Endothelial cell of umbilical vein (primary cell): Measurements from ENCODE around the gene NPB. TPM values are rescaled to one million over a fixed set of nuclear protein-coding genes. Genes with fewer than 3 reads are reported as not detected.

ENCODE experiments used
- BruUV-seq: library from RNA; stranded (reverse); fragments of 400-500 nt; replicated peaks from 2 replicates; lab custom pipeline; 2021; lab: Mats Ljungman, UMichigan
- CTCF ChIA-PET: fragments of 300-600, 350-600 bp; sonication (Branson Sonifier 250); formaldehyde crosslinking; loops from one replicate; lab custom pipeline; 2021; ENCODE audit warnings: antibody characterized with exemption, inconsistent platforms; lab: Charles Lee
- POLR2A ChIA-PET: fragments of 300-600, 350-600 bp; sonication (Branson Sonifier 250); formaldehyde crosslinking; loops from one replicate; lab custom pipeline; 2021; ENCODE audit warnings: antibody characterized with exemption, inconsistent platforms; lab: Charles Lee
- DNase-seq: peaks from one replicate; pipeline ENCODE4 v3.0.0-alpha.2; 2011; ENCODE audit warnings: low read depth, low spot score
- FAIRE-seq: peaks from 2 replicates; lab custom pipeline; 2011; peaks lifted over from hg19 to GRCh38; lab: Jason Lieb, UNC
- H2AFZ ChIP-seq: 2 replicates; pipeline ENCODE4 v1.6.0; 2012; ENCODE audit warnings: low read depth, low read length, control low read depth, inconsistent platforms
- H3K27ac ChIP-seq: 2 replicates; pipeline ENCODE4 v1.5.1; 2011; ENCODE audit warnings: low read depth, mild to moderate bottlenecking, control low read depth, low read length, moderate library complexity; ENCODE audit not compliant: insufficient read depth
- H3K27me3 ChIP-seq, 2 experiments: 2 replicates each; pipeline versions ENCODE4 v1.6.0 to v1.6.1; 2011; ENCODE audit warnings: low read length in 2 of 2, mixed read lengths in 1 of 2; ENCODE audit not compliant: control insufficient read depth in 2 of 2, insufficient read depth in 2 of 2
- H3K36me3 ChIP-seq, 2 experiments: 2 replicates in 1 of 2; 3 replicates in 1 of 2; pipeline ENCODE4 v1.5.1; 2011; ENCODE audit warnings: low read length in 2 of 2, mild to moderate bottlenecking in 1 of 2, moderate library complexity in 1 of 2; ENCODE audit not compliant: control insufficient read depth in 2 of 2, insufficient read depth in 2 of 2; ENCODE audit errors: extremely low read depth in 1 of 2
- H3K4me1 ChIP-seq: 3 replicates; pipeline ENCODE4 v1.5.1; 2011; ENCODE audit warnings: mild to moderate bottlenecking, low read length; ENCODE audit not compliant: control insufficient read depth, insufficient read depth; ENCODE audit errors: extremely low read depth
- H3K4me2 ChIP-seq: 2 replicates; pipeline ENCODE4 v1.6.1; 2011; ENCODE audit warnings: low read length, control low read depth, mixed read lengths; ENCODE audit not compliant: insufficient read depth
- H3K4me3 ChIP-seq, 3 experiments: fragments of 200-600 bp in 1 of 3; sonication (generic), shearing (Covaris generic) in 1 of 3; replicated peaks in 1 of 3; 2 replicates each; pipeline ENCODE4 v1.5.1; 2011 to 2016; ENCODE audit warnings: control low read depth in 3 of 3, low read length in 3 of 3, mild to moderate bottlenecking in 2 of 3, inconsistent platforms in 1 of 3, low read depth in 1 of 3, moderate library complexity in 1 of 3; ENCODE audit not compliant: insufficient read depth in 1 of 3
- H3K79me2 ChIP-seq: 2 replicates; pipeline ENCODE4 v1.6.0; 2012; ENCODE audit warnings: low read length, inconsistent platforms; ENCODE audit not compliant: control insufficient read depth, insufficient read depth
- H3K9ac ChIP-seq: replicated peaks from 2 replicates; pipeline ENCODE3; 2011; ENCODE audit warnings: low read length, control low read depth; ENCODE audit not compliant: insufficient read depth; ENCODE audit errors: extremely low read depth
- H3K9me1 ChIP-seq: replicated peaks from 3 replicates; pipeline ENCODE4 v1.6.0; 2011; ENCODE audit warnings: mild to moderate bottlenecking, low read length; ENCODE audit not compliant: control insufficient read depth, insufficient read depth; ENCODE audit errors: extremely low read depth
- H3K9me3 ChIP-seq: replicated peaks from 2 replicates; pipeline ENCODE4 v1.5.1; 2012; ENCODE audit warnings: low read length, inconsistent platforms; ENCODE audit not compliant: control insufficient read depth, insufficient read depth
- H4K20me1 ChIP-seq: replicated peaks from 2 replicates; pipeline ENCODE3; 2011; ENCODE audit warnings: mild to moderate bottlenecking, low read length; ENCODE audit not compliant: control insufficient read depth, insufficient read depth; ENCODE audit errors: extremely low read depth
- POLR2A ChIP-seq: IDR thresholded peaks from 2 replicates; pipeline ENCODE4 v1.6.1; 2012; ENCODE audit warnings: low read depth, mild to moderate bottlenecking, control low read depth, low read length
- dilution Hi-C: fragments of 300-500 bp; cut with MboI; formaldehyde crosslinking; loops from one replicate; pipeline ENCODE4 v1.15.0; 2019; ENCODE audit warnings: low sequenced_read_pairs; ENCODE audit not compliant: extremely low pct_ligation_motif_present
- intact Hi-C: fragments of 100-400 bp; cut with micrococcal nuclease; formaldehyde crosslinking; loops from one replicate; pipeline ENCODE4 v1.10.0; 2022
- polyA plus RNA-seq, 4 experiments: library from polyadenylated mRNA; depleted of rRNA in 3 of 4; stranded (reverse) in 3 of 4; unstranded in 1 of 4; fragments of >200 nt; gene quantifications; 2 replicates each; pipeline versions ENCODE4 v1.2.1 to v1.2.3, GENCODE V29; 2011 to 2012; ENCODE audit warnings: missing spikeins in 1 of 4
- total RNA-seq: library from RNA; stranded (reverse); gene quantifications from 2 replicates; pipeline ENCODE4 v1.2.3, GENCODE V29; 2021
- TF ChIP-seq, protein P1 (sequence below), 2 donors: IDR thresholded peaks; 1 replicate in 1 of 2; 2 replicates in 1 of 2; pipeline ENCODE4 v1.5.1; 2011; ENCODE audit warnings: low read length in 2 of 2, mild to moderate bottlenecking in 2 of 2, moderate library complexity in 2 of 2, control low read depth in 1 of 2, inconsistent platforms in 1 of 2, low read depth in 1 of 2; ENCODE audit not compliant: insufficient read depth in 1 of 2; ENCODE audit errors: extremely low read depth in 1 of 2

Gene NPB
- total and polyA plus RNA-seq, 2 donors (not counting 3 experiments of a cell fraction or from before 2014, with no cell fraction given): 0.33 to 0.42 TPM

DNA sequence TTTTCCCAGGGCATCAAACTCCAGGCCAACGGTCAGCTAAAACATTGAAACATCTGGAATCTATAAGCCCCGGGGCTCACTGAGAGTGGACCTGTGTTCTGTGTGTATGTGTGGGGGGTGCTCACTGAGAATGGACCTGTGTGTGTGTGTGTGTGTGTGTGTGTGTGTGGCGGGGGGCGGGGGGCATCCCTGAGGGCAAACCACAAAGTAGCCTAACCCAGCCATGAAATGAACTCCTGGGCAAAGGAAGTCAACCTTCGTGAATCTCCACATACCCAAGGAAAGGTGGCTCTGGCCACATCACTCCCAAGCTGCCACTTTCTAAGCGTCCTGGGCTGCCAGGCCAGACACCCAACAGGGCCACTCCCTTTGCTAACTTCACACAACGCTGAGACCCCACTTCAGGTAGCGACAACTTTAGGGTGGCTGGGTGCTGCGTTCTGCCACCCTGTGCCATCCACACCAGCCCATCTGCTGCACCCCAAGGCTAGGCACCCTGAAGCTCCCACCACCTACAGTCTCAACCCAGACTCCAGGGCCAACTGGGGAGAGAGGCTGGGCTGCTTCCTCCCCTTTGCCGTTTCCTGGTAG lies 23.9 kb downstream of the NPB start:
- POLR2A ChIA-PET: interaction anchor here (0.6 to 1.2 kb wide), 4 partner anchors 9 to 213 kb away, joined by 4 to 10 read pairs (median 4); partner anchors contain the start of gene ANAPC11

More for the DNA sequence above, 23.9 kb downstream of the NPB start:
- CTCF ChIA-PET: interaction anchor here (1.1 to 3.0 kb wide), 6 partner anchors 9 to 105 kb away, joined by 3 to 24 read pairs (median 8); partner anchors contain the start of gene NOTUM
- no peaks in the 10 kb centered on the region for H3K27me3 ChIP-seq
- H3K9me3 ChIP-seq: no peaks in the 10 kb centered on the region
- H3K4me3 ChIP-seq: peak overlapping the region in 2 of 3 experiments; percentile 49 to 64
- BruUV-seq: no TSS peak
- peak overlapping the region; percentile 77 for H3K27ac ChIP-seq
- FAIRE-seq (no peak), DNase-seq (no peak)
- intact Hi-C loops: loop anchor here (1.0 to 5.0 kb wide), 4 partner anchors 65 to 228 kb away; partner anchors contain the start of genes CENPX, LRRC45 and P4HB
- dilution Hi-C loops: no loop called here
- TF ChIP-seq, protein P1, sequence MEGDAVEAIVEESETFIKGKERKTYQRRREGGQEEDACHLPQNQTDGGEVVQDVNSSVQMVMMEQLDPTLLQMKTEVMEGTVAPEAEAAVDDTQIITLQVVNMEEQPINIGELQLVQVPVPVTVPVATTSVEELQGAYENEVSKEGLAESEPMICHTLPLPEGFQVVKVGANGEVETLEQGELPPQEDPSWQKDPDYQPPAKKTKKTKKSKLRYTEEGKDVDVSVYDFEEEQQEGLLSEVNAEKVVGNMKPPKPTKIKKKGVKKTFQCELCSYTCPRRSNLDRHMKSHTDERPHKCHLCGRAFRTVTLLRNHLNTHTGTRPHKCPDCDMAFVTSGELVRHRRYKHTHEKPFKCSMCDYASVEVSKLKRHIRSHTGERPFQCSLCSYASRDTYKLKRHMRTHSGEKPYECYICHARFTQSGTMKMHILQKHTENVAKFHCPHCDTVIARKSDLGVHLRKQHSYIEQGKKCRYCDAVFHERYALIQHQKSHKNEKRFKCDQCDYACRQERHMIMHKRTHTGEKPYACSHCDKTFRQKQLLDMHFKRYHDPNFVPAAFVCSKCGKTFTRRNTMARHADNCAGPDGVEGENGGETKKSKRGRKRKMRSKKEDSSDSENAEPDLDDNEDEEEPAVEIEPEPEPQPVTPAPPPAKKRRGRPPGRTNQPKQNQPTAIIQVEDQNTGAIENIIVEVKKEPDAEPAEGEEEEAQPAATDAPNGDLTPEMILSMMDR (IDR thresholded peaks at IDR 0.05; ENCODE audit: extremely low read depth in 1 of 2, insufficient read depth in 1 of 2, low read depth in 1 of 2, low read length in 2 of 2): no peak
- peak; percentile 30 for TF ChIP-seq POLR2A
- H3K4me1 ChIP-seq: peaks cover 17% of the 10 kb centered on the region
- H3K36me3 ChIP-seq: peaks cover 0 to 12% of the 10 kb centered on the region in 2 experiments
- peak overlapping the region; percentile 94 for H3K9ac ChIP-seq
- no peaks in the 10 kb centered on the region for H3K9me1 ChIP-seq
- no peak overlapping the region for H2AFZ ChIP-seq
- H3K79me2 ChIP-seq: peaks cover 57% of the 10 kb centered on the region
- H4K20me1 ChIP-seq: no peaks in the 10 kb centered on the region
- peak overlapping the region; percentile 79 for H3K4me2 ChIP-seq
